SJSA1 (cell line): ENCODE data around the gene EPM2AIP1. TPM values are rescaled to one million over a fixed set of nuclear protein-coding genes. Genes with fewer than 3 reads are reported as not detected.
"Not testable (repeated sequence)": the region's sequence is repeated elsewhere in the genome, so short reads cannot be mapped to it uniquely, and the experiment has no call there.

Experiments
- DNase-seq, 2 experiments: peaks; one replicate each; pipeline ENCODE4 v3.0.0-alpha.2; 2015 to 2020; ENCODE audit warnings: low spot score in 2 of 2, low read depth in 1 of 2
- H3K27ac ChIP-seq: fragments of 250-450 bp; sonication (Bioruptor Pico); 2 replicates; pipeline ENCODE4 v1.5.1; 2020; ENCODE audit warnings: mild to moderate bottlenecking, moderate library complexity
- H3K27me3 ChIP-seq: fragments of 250-450 bp; sonication (Bioruptor Pico); replicated peaks from 2 replicates; pipeline ENCODE4 v1.5.1; 2020; ENCODE audit warnings: mild to moderate bottlenecking, moderate library complexity
- H3K36me3 ChIP-seq: fragments of 250-450 bp; sonication (Bioruptor Pico); 2 replicates; pipeline ENCODE4 v1.5.1; 2020; ENCODE audit warnings: mild to moderate bottlenecking
- H3K4me1 ChIP-seq: fragments of 250-450 bp; sonication (Bioruptor Pico); replicated peaks from 2 replicates; pipeline ENCODE4 v1.6.1; 2021; ENCODE audit warnings: mild to moderate bottlenecking
- H3K4me3 ChIP-seq: fragments of 250-450 bp; sonication (Bioruptor Pico); 2 replicates; pipeline ENCODE4 v1.5.1; 2020; ENCODE audit warnings: mild to moderate bottlenecking
- H3K9me3 ChIP-seq: fragments of 250-450 bp; sonication (Bioruptor Pico); replicated peaks from 2 replicates; pipeline ENCODE4 v1.5.1; 2020; ENCODE audit warnings: mild to moderate bottlenecking
- total RNA-seq: library from RNA; depleted of rRNA; stranded (reverse); fragments of >200 nt; shearing (Covaris generic); gene quantifications from 2 replicates; pipeline ENCODE4 v1.2.3, GENCODE V29; 2014; rRNA removed

The EPM2AIP1 gene
- 4.6 and 7.8 TPM in 2 replicates for total RNA-seq

DNA sequence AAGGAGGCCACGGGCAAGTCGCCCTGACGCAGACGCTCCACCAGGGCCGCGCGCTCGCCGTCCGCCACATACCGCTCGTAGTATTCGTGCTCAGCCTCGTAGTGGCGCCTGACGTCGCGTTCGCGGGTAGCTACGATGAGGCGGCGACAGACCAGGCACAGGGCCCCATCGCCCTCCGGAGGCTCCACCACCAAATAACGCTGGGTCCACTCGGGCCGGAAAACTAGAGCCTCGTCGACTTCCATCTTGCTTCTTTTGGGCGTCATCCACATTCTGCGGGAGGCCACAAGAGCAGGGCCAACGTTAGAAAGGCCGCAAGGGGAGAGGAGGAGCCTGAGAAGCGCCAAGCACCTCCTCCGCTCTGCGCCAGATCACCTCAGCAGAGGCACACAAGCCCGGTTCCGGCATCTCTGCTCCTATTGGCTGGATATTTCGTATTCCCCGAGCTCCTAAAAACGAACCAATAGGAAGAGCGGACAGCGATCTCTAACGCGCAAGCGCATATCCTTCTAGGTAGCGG, at the start of gene EPM2AIP1:
Gene EPM2AIP1 (minus strand): TSS at position 326 of the 520 bp plus-strand sequence. CDS start 54 bp downstream, at position 272.
- Histone ChIP-seq H3K9me3 (no peaks in the 10 kb centered on the region), H3K36me3 (peaks cover 52% of the 10 kb centered on the region), H3K4me1 (peaks cover 20% of the 10 kb centered on the region), H3K27me3 (no peaks in the 10 kb centered on the region), H3K4me3 (peak within 1 kb of the TSS; percentile 56), H3K27ac (peak within 1 kb of the TSS; percentile 98)
- DNase-seq, result peak; percentile 99 to 100

DNA sequence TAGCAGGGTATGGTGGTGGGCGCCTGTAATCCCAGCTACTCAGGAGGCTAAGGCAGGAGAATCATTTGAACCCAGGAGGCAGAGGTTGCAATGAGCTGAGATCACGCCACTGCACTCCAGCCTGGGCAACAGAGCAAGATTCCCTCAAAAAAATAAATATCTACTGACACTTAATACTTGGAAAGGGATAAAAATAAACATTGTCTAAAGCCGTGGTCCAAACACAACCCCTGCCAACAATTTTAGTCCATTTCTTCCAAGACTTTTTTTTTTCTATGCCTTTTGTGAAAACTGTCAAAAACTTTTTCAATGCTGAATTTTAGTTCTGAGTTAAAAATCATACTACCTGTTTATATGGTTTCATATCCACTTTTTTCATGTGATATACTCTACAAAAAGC, 49.8 kb upstream of the EPM2AIP1 start:
- peaks cover 70% of the 10 kb centered on the region for H3K36me3 ChIP-seq
- H3K27me3 ChIP-seq, H3K27ac ChIP-seq, H3K4me3 ChIP-seq, H3K4me1 ChIP-seq, H3K9me3 ChIP-seq, DNase-seq: not testable (repeated sequence)

DNA sequence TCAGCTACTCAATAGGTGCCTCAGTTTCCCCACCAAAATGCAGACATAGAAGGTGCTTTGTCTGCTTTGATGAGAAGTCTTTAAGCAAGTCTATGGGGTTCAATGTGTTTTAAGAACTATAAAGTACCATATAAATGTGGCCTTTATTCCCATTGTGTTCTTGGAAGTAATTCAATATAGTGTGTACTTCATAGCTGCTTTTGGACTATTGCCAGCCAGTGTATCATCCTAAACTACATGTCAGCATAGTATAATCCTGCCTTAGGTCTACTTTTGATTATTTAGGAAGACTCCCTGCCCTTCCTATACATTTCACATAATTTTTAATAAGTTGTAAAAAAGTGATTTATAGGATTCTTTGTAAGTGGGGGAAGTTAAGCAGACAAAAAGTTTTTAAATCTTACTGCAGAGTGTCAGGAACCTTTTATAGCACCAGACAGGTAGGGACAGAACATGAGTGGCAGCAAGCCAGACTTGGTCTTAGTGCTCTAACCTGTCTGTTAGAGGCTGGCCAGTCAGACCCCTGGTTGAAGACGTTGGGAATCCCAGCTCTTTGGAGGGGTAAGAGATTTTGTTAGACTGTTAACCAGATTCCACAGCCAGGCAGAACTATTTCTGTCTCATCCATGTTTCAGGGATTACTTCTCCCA, 48.7 kb upstream of the EPM2AIP1 start:
- DNase-seq, result no peak
- no peaks in the 10 kb centered on the region; the same call in 1 of the 2 replicates for H3K9me3 ChIP-seq
- H3K4me3 ChIP-seq, result no peak overlapping the region
- H3K27ac ChIP-seq, result no peak overlapping the region
- H3K27me3 ChIP-seq, result no peaks in the 10 kb centered on the region
- H3K36me3 ChIP-seq, result peaks cover 68% of the 10 kb centered on the region
- H3K4me1 ChIP-seq, result 0 out of 2 replicates have a peak, but pooled peaks cover 7% of the 10 kb centered on the region

- DNase-seq, result no peak
- H3K4me3 ChIP-seq, result no peak overlapping the region
- no peak overlapping the region for H3K27ac ChIP-seq
- no peaks in the 10 kb centered on the region for H3K27me3 ChIP-seq
- peaks cover 5% of the 10 kb centered on the region; the same call in 1 of the 2 replicates for H3K9me3 ChIP-seq
- peaks cover 77% of the 10 kb centered on the region for H3K36me3 ChIP-seq
- H3K4me1 ChIP-seq, result 0 out of 2 replicates have a peak, but pooled peaks cover 7% of the 10 kb centered on the region
Measured at GRCh38 chr3:37040231-37040630, 47.3 kb upstream of the EPM2AIP1 start.

- no peak for DNase-seq
- no peak overlapping the region for H3K4me3 ChIP-seq
- 0 out of 2 replicates have a peak, but pooled peaks cover 7% of the 10 kb centered on the region for H3K4me1 ChIP-seq
- H3K27me3 ChIP-seq, result no peaks in the 10 kb centered on the region
- no peak overlapping the region for H3K27ac ChIP-seq
- peaks cover 5% of the 10 kb centered on the region; the same call in 1 of the 2 replicates for H3K9me3 ChIP-seq
- H3K36me3 ChIP-seq, result peaks cover 82% of the 10 kb centered on the region
Measured at GRCh38 chr3:37039161-37039846, 46.4 kb upstream of the EPM2AIP1 start.

DNA sequence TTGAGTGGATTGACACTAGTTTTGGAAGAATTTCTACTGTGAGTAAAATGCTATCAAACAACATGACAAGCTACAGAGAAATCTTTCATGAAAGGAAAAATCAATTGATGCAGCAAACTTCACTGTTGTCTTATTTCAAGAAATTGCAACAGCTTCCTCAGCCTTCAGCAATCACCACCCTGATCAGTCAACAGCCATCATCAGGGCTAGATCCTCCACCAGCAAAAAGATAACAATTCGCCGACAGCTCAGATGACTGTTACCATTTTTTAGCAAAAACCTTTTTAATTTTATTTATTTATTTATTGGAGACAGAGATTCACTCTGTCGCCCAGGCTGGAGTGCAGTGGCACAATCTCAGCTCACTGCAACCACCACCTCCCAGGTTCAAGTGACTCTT, 44.4 kb upstream of the EPM2AIP1 start:
- DNase-seq, result no peak
- Histone ChIP-seq H3K36me3 (peaks cover 94% of the 10 kb centered on the region), H3K27me3 (no peaks in the 10 kb centered on the region), H3K27ac (no peak overlapping the region), H3K9me3 (peaks cover 5% of the 10 kb centered on the region; the same call in 1 of the 2 replicates), H3K4me1 (0 out of 2 replicates have a peak, but pooled peaks cover 7% of the 10 kb centered on the region), H3K4me3 (no peak overlapping the region)

GRCh38 chr3:37032961-37033360, 40.0 kb upstream of the EPM2AIP1 start:
- no peak for DNase-seq
- Histone ChIP-seq H3K4me3 (no peak overlapping the region), H3K36me3 (peaks cover 89% of the 10 kb centered on the region), H3K9me3 (peaks cover 5% of the 10 kb centered on the region; the same call in 1 of the 2 replicates), H3K27me3 (no peaks in the 10 kb centered on the region), H3K27ac (no peak overlapping the region), H3K4me1 (no peaks in the 10 kb centered on the region)

DNA sequence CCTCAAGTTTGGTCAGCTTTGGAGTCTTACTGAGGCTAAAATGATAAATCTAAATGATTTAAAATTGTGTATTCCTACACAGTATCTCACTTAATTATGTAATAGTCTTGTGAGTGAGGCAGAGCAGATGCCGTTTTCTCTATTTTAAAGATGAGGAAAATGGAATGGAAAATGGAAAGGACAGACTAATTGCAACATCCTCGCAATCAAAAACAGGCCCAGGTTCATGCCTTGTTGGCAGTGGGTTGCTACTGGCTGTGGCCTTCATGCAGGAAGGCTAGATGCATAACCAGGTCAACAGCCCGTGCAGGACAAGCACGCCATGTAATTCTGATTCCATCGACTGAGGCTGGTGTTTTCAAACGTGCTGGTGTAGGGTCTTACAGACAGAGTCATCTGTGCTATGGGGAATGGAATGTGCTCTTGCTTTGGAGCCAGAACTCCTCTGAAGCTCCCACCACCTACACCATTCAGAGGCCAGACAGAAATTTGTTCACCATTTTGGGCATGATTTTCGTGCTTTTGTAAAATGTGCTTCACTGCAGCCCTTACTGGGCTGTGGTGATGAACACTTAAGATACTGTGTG, 38.3 kb upstream of the EPM2AIP1 start:
- H3K36me3 ChIP-seq, result peaks cover 90% of the 10 kb centered on the region
- H3K4me3 ChIP-seq, result no peak overlapping the region
- peaks cover 2% of the 10 kb centered on the region; the same call in 1 of the 2 replicates for H3K9me3 ChIP-seq
- H3K27ac ChIP-seq, result no peak overlapping the region
- no peak for DNase-seq
- no peaks in the 10 kb centered on the region for H3K27me3 ChIP-seq
- H3K4me1 ChIP-seq, result no peaks in the 10 kb centered on the region

DNA sequence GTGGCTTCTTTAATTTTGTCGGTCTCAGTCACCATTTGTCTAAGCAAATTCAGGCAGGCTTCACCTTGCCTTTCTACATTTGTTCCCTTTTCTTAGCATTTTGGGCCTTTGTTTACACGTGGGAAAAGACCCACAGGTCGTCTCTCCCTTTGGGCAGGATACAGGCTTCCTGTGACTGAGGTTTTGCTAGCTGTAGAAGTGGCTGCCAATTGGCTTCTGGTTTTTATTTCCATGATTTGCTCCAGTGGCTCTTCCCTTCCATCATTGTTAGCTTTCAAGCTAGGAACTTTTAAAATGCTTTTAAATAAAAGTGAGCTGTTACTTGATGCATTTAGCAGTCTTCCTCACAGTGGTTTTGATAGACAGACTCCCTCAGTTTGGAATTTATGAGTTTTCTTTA, 37.7 kb upstream of the EPM2AIP1 start:
- no peak for DNase-seq
- Histone ChIP-seq H3K36me3 (peaks cover 90% of the 10 kb centered on the region), H3K9me3 (no peaks in the 10 kb centered on the region), H3K4me3 (no peak overlapping the region), H3K4me1 (no peaks in the 10 kb centered on the region), H3K27ac (no peak overlapping the region), H3K27me3 (no peaks in the 10 kb centered on the region)

- Histone ChIP-seq H3K27me3 (no peaks in the 10 kb centered on the region), H3K4me1 (no peaks in the 10 kb centered on the region), H3K4me3 (no peak overlapping the region), H3K27ac (no peak overlapping the region), H3K9me3 (no peaks in the 10 kb centered on the region), H3K36me3 (peaks cover 86% of the 10 kb centered on the region)
- no peak for DNase-seq
Measured at GRCh38 chr3:37029516-37030163, 36.7 kb upstream of the EPM2AIP1 start.

DNA sequence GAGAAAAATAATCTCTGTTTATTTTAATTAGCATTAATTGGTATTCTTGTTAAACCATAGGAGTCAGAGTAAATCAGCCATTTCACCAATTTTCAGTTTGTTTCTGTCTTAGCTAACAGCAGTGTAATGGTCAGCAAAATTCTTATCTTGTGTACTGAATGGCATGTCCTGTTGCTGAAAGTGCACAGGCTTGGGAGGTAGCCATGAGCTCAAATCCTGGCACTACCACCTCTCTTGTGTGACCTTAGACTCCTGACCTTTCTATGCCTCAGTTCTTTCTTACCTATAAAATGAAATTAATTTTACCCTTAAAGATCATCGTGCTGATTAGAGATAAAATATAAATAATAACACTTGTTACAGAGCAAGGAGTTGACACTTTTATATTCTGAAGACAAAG, 36.2 kb upstream of the EPM2AIP1 start:
- Histone ChIP-seq H3K9me3 (no peaks in the 10 kb centered on the region), H3K4me1 (no peaks in the 10 kb centered on the region), H3K27ac (no peak overlapping the region), H3K36me3 (peaks cover 85% of the 10 kb centered on the region), H3K4me3 (no peak overlapping the region), H3K27me3 (no peaks in the 10 kb centered on the region)
- no peak for DNase-seq

DNA sequence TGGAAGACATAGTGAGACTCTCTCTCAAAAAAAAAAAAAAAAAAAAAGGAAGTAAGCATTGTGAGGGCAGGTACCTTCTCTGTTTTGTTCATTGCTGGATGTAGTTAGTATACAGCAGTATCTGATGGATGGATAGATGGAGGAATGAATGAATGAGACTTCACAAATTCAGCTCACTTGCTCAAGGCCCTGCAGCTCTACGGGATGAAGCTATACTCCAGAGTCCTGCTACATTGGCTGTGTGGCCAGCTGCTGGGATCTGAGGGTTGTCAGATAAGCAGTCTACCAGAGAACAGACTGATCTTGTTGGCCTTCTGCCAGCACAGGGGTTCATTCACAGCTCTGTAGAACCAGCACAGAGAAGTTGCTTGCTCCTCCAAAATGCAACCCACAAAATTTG, 35.4 kb upstream of the EPM2AIP1 start:
- Histone ChIP-seq H3K27me3 (no peaks in the 10 kb centered on the region), H3K27ac (no peak overlapping the region), H3K4me3 (no peak overlapping the region), H3K4me1 (no peaks in the 10 kb centered on the region), H3K9me3 (no peaks in the 10 kb centered on the region), H3K36me3 (peaks cover 82% of the 10 kb centered on the region)
- DNase-seq, result no peak

DNA sequence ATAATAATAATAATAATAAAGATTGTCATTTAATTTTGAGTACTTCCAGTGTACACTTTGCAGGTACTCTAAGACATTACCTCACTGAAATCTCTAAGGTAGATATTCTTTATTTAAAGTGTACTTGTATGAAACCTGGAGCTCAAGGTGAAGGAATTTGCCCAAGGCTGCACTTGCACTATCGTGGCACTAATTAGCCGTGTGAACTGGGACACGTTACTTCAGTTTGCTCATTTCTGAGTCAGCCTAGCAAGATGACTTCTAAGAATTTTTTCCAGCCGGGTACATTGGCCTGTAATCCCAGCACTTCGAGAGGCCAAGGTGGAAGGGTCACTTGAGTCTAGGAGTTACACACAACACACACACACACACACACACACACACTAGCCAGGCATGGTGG, 33.9 kb upstream of the EPM2AIP1 start:
- no peak overlapping the region for H3K27ac ChIP-seq
- H3K27me3 ChIP-seq, result no peaks in the 10 kb centered on the region
- peaks cover 75% of the 10 kb centered on the region for H3K36me3 ChIP-seq
- H3K4me1 ChIP-seq, result no peaks in the 10 kb centered on the region
- no peaks in the 10 kb centered on the region for H3K9me3 ChIP-seq
- no peak for DNase-seq
- H3K4me3 ChIP-seq, result no peak overlapping the region
